GM23338 (cell line): Measurements from ENCODE around the gene EVC.

Experiments
- CREB1 ChIP-seq: fragments of 250-450 bp; sonication (Bioruptor Pico); IDR thresholded peaks from 2 replicates; pipeline ENCODE4 v1.5.0; 2020; ENCODE audit warnings: low read depth, mild to moderate bottlenecking, moderate library complexity
- CTCF ChIP-seq, 2 experiments: fragments of 200-600 bp in 1 of 2; sonication (generic) in 1 of 2; conservative IDR thresholded peaks; 2 replicates each; pipeline versions ENCODE4 v1.5.1 to v1.6.1; 2016 to 2017; ENCODE audit warnings: antibody characterized with exemption in 2 of 2, low read depth in 2 of 2, mild to moderate bottlenecking in 2 of 2, moderate library complexity in 1 of 2
- EZH2 ChIP-seq: fragments of 200-600 bp; sonication (generic); IDR thresholded peaks from one replicate; pipeline ENCODE4 v1.8.0; 2017; ENCODE audit warnings: antibody characterized with exemption, mild to moderate bottlenecking, low read depth; ENCODE audit not compliant: unreplicated experiment
- EZH2phosphoT487 ChIP-seq: fragments of 200-600 bp; sonication (generic); IDR thresholded peaks from one replicate; pipeline ENCODE4 v1.8.1; 2018; ENCODE audit warnings: antibody characterized with exemption; ENCODE audit not compliant: unreplicated experiment
- POLR2AphosphoS5 ChIP-seq: IDR thresholded peaks from 2 replicates; pipeline ENCODE4 v1.6.1; 2016; ENCODE audit warnings: antibody characterized with exemption, low read depth
- ZNF114 ChIP-seq: fragments of 250-450 bp; sonication (Bioruptor Pico); IDR thresholded peaks from 2 replicates; pipeline ENCODE4 v1.5.0; 2020; ENCODE audit warnings: mild to moderate bottlenecking, moderate library complexity

GRCh38 chr4:5707366-5707765, 3.6 kb upstream of the EVC start:
- TF ChIP-seq CTCF (conservative IDR thresholded peaks at IDR 0.05; ENCODE audit: low read depth in 2 of 2) (no peak), ZNF114 (CRISPR knock-in tag) (no peak), EZH2phosphoT487 (no peak), POLR2AphosphoS5 (no peak), CREB1 (CRISPR knock-in tag) (no peak), EZH2 (no peak)
